D721Med (cell line): ENCODE data around the gene TNFRSF14.
"Not testable (repeated sequence)": the region's sequence is repeated elsewhere in the genome, so short reads cannot be mapped to it uniquely, and the experiment has no call there.

Experiments used
- DNase-seq: peaks from one replicate; pipeline ENCODE4 v3.0.0; 2011; ENCODE audit warnings: low spot score; ENCODE audit not compliant: insufficient read length
- FAIRE-seq: peaks from 2 replicates; lab custom pipeline; 2011; peaks lifted over from hg19 to GRCh38; lab: Jason Lieb, UNC
- CTCF ChIP-seq: IDR thresholded peaks from 2 replicates; pipeline ENCODE4 v1.5.1; 2012; ENCODE audit warnings: mild to moderate bottlenecking, control low read depth; ENCODE audit not compliant: insufficient read depth; ENCODE audit errors: missing control alignments

The TNFRSF14 gene

GRCh38 chr1:2569060-2569459 is 12.9 kb downstream of the TNFRSF14 start:
- no peak for FAIRE-seq
- no peak for TF ChIP-seq CTCF
- no peak for DNase-seq

GRCh38 chr1:2569703-2570102 is 13.5 kb downstream of the TNFRSF14 start:
- DNase-seq, FAIRE-seq: not testable (repeated sequence)

- TF ChIP-seq CTCF, result no peak
- DNase-seq, result no peak
- FAIRE-seq, result no peak
Measured at GRCh38 chr1:2570332-2570731, 14.2 kb downstream of the TNFRSF14 start.

GRCh38 chr1:2571348-2571747 is 15.2 kb downstream of the TNFRSF14 start:
- DNase-seq, result no peak
- FAIRE-seq, result no peak
- TF ChIP-seq CTCF, result no peak

- TF ChIP-seq CTCF, result no peak
- DNase-seq, result no peak
- no peak for FAIRE-seq
Measured at GRCh38 chr1:2573250-2573920, 17.2 kb downstream of the TNFRSF14 start.

- no peak for FAIRE-seq
- no peak for TF ChIP-seq CTCF
- no peak for DNase-seq
Measured at GRCh38 chr1:2574350-2574749, 18.2 kb downstream of the TNFRSF14 start.

GRCh38 chr1:2575801-2576663 is 19.9 kb downstream of the TNFRSF14 start:
- TF ChIP-seq CTCF, result no peak
- DNase-seq (no peak), FAIRE-seq (no peak)

GRCh38 chr1:2577565-2578075 is 21.4 kb downstream of the TNFRSF14 start:
- not testable (repeated sequence) for DNase-seq, FAIRE-seq
